Epidermal melanocyte (primary cell): ENCODE results near the gene SFXN5.
"Not testable (repeated sequence)": the region's sequence is repeated elsewhere in the genome, so short reads cannot be mapped to it uniquely, and the experiment has no call there.

ENCODE experiments used
- DNase-seq: peaks from one replicate; pipeline ENCODE4 v3.0.0; 2011; ENCODE audit warnings: low spot score; ENCODE audit not compliant: insufficient read length

The SFXN5 gene

DNA sequence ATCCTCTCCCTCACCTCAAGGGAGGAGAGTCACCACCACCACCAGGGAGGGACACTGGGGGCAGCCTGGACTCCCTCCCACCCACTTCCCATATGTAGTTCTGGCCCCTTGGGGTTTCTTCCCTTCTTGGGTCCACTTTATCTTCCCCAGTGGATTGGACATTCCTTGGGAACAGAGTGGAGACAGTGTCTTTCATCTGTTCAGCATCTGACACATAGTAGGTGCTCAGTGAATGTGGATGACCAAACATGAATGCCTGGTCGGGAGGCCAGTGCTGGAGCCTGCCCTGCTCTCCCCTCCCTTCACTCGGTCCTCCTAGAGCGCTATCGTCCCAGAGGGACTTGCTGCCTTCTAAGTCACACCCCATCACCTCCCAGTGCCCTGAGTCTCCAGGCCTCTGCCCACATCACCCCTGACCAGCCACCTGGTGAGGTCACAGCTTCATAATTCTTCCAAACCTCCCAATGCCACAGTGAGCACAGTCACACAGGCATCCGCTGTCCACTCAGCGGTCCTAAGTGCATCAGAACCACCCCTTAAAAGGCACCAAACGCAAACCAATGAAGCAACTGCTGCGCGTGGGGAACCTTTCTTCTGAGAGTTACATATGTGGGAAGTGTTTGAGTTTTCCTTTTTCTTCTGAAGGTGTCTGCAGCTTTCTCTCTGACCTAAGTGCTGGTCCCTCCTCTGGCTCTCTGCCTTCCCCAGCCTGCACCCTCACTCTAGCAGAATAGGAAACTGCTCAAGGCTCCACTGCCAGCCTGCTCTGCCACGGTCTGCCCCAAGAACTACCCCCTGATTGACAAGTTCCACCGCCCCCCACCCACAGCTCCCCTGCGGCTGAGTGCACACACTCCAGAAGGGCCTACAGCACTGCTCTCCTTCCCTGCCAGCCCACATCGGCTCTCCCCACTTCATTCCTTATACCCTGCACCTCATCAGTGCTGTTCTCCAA is 7.2 kb upstream of the SFXN5 start:
- DNase-seq, result no peak

GRCh38 chr2:73077424-73077795 is 5.9 kb upstream of the SFXN5 start:
- DNase-seq, result no peak

DNA sequence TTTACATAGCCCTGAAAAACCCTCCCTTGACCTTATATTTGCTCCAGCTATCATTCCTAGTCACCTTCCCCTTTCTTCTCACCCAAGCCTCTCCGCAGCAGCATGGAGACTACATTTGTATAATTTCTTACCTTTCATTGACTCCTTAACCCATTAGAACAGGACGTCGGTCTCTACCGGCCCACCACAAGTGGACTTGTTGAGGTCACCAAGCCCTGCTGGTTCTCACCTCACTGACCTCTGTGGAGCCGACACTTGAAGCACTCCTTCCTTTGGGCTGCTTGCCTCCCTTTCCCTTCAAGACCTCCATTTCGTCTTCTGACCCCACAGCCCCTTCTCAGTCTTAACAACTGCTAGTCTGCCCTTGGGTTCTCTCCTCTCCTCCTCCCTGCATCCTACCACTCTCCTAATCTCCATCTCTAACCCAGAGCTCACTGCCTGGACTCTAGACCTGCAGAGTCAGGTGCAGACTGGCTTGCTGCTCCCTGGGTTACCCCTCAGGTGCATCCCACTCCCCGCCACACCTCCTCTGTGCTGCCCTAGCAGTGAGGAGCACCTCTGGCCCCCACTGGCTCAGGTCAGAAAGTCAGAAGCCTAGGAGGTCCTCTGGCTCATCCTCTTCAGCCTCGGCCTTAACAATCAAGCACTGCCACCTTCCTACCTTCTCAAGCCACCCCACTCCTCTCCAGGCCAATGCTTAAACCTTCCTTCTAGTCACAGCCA is 5.3 kb upstream of the SFXN5 start:
- DNase-seq, result no peak

DNA sequence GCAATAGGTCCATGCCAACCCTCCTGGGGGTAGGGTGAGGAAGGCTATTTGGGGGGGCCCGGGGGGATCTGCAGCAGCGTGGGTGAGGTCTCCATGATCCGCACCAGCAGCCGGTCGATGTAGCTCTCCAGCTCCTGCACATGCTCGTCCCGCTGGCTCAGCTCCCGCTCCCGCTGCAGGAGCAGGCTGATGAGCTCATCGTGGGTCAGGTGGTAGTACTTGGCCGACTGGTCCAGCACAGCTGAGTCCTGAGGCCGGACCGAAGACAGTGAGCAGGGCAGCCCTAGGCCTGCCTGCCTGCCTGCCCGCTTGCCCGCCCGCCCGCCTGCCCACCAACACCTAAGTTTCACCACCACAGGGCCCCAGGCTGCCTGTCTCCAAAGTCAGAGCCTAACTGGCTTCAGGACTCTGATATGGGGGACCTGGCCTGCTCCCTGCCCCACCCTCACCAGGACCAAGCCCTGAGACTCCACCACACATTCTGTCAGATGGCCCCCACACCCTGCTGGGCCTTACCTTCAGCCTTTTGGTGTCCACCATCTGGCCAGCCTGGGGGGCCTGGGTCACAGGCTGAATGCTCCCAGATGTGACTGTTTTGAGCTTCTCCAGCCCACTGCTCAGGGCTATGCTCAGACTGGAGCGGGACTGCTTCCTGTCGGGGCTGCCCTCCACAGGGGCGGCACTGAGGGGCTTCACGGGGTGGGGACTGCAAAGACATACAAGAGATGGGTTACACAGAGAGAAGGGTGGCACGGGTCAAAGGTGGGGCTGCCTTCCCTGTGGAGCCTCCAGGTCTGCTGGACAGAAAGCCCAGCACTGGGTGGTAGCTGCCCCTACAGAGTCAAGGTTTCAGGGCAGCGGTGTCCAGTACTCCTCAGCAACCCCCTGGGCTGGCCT is 4.2 kb upstream of the SFXN5 start:
- DNase-seq, result no peak

DNA sequence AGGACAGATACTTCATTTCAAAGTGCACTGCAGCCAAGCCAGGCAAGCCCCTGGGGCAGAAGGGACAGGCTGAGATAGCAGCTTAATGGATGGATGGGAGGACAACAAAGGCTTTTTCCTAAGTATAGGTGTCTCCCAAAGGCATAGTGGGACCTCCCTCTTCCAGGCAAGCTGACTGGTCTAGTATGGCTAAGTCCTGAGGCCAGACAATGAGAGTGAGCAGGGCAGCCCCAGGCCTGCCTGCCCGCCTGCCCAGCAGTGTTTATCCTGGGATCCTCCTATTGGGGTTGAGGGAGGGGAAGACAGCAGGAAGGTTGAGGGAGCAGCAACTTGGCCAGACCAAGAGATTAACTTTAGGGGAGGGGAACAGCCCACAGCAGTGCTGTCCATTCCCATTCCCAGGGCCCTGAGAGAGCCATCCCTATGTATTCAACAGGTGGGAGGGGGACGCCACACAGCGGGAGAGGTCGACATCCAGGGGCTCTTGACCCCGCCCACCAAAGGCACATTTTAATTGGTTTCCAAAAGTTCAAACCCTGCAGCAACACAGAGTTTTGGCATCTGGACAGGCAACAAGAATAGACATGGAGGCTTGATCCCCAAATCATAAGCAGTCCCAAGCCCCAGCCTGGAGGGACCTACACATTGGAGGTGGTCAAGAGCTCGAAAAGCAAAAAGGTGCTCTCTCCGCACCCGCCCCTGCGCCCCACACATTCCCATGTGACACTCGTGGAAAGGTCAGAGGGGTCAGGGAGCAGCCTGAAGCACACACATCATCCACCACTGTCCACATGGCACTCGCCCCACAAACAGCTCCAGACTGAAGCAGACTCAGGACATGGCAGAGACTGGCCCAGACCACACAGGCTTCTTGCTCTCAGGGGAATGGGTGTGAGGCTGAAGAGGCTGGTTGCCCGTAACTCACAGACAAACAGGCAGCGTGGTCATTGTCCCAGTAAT is 2.9 kb upstream of the SFXN5 start:
- DNase-seq, result no peak

DNA sequence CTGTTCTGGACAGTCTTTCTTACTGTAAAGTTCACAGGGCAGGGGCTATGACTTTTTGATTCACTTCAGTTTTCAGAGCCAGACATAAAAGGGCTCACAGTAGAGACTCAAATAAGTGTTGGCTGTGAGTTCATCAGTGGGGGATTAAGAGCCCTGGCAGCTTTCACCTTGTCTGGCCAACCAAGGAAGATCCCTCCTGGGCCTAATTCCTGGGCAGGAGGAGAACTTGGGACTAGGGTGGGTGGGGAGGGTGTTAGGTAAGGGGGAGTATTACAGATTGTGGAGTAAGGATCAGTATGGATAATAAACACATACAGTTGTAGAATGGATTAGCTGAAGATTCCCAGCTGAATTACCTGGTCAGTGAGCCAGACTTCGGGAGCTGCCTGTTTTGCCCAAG is 904 bp upstream of the SFXN5 start:
- no peak for DNase-seq

DNA sequence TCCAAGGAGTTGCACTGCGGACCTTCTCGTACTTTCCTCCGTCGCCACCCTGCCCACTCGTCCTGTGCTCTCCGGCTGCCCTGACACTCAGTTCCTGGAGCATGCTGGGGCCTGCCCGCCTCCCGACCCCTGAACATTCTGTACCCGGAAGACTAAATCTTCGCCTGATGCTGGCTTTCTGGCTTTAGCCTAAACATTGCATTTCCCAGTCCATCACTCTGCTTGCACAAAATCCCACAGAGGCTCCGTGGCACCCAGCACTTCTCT is 550 bp upstream of the SFXN5 start:
- no peak for DNase-seq

DNA sequence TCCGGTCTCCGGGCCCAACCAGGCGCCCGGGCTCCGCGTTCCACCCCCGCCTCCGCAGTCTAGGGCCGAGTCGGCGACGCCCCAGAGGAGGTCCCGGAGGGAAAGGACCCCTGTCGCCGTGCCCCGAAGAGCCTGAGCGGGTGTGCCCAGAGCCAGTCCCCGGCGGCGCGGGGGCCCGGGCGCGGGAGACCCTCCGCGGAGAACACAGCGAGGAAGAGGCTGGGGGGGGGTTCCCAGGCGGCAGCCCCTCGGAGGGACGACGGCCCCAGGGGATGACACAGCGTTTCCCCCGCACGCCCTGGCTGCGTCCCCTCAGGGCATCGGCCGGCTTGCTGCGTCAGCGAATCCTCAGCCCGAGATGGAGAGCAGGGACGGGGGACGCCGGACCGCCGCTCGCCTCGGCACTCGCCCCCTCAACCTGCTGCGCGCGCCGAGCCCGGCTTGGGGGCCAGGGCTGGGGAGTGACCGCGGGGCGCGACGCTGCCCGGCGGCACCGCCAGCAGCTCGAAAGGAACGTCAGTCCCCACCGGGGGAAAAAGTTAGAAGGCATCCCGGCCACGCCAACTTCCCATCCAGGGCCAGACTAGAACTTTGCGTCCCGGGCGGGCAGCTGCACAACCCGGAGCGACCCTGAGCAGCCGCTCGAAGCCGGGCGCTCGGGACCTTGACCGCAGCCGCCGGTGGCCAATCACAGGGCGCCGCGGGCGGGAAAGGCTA is 711 bp downstream of the SFXN5 start:
- DNase-seq, result no peak

- no peak for DNase-seq
These were observed 1.5 kb downstream of the SFXN5 start for GRCh38 chr2:73069855-73070642.

GRCh38 chr2:73069041-73069854 is 2.3 kb downstream of the SFXN5 start:
- no peak for DNase-seq

DNA sequence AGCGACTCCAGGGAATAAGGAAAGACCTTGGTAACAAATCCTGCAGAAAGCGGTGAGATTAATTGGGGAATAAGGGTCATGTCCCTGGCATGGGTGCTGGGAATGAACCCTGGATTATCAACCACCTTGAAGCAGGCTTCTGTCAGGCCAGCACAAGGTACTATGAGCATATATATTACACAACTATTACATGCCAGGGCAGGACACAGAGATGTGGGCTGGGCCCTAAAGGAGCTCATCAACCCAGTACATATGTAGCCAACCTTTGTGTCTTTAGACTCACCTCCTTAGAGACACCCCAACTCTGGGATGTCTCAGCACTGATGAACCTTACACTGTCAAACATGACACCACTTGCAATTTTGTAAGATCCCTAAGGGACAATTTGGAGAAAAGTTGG is 3.4 kb downstream of the SFXN5 start:
- no peak for DNase-seq

DNA sequence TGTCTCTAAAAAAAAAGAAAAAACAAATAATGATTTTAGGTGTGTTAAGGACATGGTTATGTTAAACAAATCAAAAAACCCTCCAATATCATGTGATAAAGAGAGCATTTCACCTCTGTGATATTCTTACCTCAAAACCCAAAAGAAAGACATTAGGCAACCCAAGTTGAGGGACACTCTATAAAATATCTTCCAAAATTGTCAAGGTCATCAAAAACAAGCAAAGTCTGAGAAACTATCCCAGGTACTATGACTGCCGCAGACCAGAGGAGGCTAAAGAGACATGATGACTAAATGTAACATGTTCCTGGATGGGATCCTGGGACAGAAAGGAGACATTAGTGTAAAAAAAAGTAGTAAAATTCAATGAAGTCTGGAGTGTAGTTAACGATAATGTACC is 4.5 kb downstream of the SFXN5 start:
- DNase-seq, result no peak

DNA sequence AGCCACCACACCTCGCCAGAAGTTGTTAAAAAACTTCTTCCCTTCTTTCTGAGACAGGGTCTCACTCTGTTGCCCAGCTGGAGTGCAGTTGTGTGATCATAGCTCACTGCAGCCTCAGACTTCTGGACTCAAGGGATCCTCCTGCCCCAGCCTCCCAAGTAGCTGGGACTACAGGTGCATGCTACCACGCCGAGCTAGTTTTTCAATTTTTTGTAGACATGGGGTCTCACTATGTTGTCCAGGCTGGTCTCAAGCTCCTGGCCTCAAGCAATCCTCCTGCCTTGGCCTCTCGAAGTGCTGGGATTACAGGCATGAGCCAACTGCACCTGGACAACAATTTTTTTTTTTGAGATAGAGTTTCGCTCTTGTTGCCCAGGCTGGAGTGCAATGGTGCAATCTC is 6.4 kb downstream of the SFXN5 start:
- not testable (repeated sequence) for DNase-seq

DNA sequence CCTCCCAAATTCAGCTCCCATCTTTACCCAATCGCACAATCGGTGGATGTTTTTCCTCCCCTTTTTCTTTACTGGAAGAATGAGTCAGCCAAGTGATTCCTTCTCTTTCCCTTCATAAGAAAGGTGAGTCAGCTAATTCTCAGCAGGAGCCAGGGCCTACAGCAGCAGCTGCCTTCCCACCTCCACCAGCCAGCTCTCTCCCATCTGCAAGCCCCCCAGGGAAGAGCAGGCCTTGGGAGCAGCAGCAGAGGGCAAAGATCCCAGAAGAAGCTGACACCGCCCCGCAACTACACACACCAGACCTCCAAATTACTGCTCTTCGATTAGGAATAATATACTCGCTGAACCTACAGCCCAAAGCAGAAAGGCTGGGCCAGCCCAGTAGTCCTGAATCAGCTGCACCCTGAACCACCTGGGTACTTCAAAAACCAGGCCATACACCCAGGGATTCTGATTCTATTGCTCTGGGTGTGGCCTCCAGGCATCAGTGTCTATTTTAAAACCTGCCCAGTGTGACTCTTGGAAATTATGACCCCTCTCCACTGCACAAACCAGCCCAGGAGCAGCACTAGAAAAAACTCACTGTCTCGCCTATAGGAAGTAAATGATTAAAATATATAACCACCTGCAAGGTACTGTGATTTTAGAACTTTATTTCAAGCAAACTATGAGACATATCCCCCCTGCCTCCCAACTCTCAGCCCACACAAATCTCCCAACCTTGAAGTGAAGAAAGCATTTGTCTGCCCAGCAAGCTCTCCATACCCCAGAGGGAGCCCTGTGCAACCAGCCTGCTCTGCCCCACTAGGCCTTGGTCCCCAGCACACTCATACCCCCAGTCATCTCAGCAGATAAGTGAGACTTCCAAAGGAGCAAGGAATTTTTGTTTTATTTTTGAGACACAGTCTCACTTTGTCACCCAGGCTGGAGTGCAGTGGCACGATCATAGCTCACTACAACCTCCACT is 7.3 kb downstream of the SFXN5 start:
- DNase-seq, result no peak

GRCh38 chr2:73063472-73063871 is 8.0 kb downstream of the SFXN5 start:
- no peak for DNase-seq

GRCh38 chr2:73059106-73059505 is 12.4 kb downstream of the SFXN5 start:
- DNase-seq, result no peak

- no peak for DNase-seq
These were observed 16.5 kb downstream of the SFXN5 start for GRCh38 chr2:73054980-73055379.
